ENCODE measurements around the gene KRT78.
"Not testable (repeated sequence)": the region's sequence is repeated elsewhere in the genome, so short reads cannot be mapped to it uniquely, and the experiment has no call there.

Gene KRT78

DNA sequence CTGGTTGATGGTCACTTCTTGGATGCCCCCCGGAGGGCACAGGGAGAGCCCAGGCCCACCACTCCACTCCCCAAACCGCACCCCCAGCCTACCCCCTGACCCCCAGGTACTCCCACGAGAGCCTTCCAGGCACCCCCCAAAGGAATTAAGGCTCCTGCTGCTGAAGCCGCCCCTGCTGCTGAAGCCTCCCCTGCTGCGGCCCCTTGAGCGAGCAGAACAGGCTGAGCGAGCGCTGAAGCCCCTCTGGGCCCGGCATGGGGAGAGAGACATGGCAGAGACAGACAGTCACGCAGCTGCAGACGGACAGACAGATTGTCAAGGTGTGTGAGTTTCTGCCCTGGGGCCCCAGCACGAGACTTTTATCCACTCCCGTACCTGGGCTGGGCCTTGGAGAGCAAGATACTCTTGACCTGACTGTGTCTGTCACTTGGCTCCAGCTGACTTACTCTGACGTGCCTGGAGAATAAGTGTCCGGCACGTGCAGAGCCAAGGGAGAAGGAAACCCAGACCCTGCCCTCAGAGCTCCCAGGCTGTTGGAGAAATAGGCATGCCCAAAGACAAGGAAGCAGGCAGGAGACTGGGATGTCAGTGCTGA, at the start of gene KRT78:
Gene KRT78, minus strand, starts transcription at position 334 of the 595 bp plus-strand sequence. Its CDS starts 64 bp downstream, at position 270.
- no peak for DNase-seq (ENCODE audit: low read depth, low spot score)

GRCh38 chr12:52896190-52897100, 47.7 kb upstream of the KRT78 start:
- DNase-seq (ENCODE audit: low read depth, low spot score), result no peak

- no peak for DNase-seq (ENCODE audit: low read depth, low spot score)
Measured at GRCh38 chr12:52895726-52896189, 47.0 kb upstream of the KRT78 start.

DNA sequence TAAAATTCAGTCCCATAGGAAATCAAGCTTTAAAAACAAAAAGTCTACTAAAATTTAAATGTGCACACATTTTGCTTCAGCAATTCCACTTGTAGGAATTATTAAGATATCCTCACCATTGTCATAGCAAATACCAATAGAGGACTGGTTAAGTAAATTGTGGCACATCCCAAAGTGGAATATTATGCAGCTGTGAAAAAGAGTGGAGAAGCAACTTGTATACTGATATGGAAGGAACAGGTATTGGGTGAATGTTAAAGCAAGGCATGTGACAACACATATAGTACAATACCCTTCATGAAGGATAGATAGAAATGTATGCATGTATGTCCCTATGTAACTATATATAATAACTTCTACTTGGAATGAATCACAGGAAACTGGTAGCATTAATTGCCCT, 44.2 kb upstream of the KRT78 start:
- DNase-seq (ENCODE audit: low read depth, low spot score), result no peak

GRCh38 chr12:52892207-52892852, 43.5 kb upstream of the KRT78 start:
- DNase-seq (ENCODE audit: low read depth, low spot score), result no peak

DNA sequence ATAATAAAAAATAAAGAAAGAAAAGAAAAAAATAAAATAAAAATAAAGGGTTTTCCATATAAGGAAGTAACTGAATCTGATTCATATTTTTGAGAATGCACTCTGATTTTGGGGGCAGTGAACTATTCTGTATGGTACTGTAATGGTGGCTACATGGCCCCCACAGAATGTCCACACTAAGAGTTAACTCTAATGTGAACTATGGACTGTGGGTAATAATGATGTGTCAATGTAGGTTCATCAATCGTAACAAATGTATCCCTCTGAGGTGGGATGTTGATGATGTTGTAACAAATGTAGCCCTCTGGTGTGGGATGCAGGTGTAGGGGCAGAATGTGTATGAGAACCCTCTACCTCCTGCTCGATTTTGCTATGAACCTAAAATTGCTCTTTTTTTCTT, 42.2 kb upstream of the KRT78 start:
- DNase-seq (ENCODE audit: low read depth, low spot score), result no peak

DNA sequence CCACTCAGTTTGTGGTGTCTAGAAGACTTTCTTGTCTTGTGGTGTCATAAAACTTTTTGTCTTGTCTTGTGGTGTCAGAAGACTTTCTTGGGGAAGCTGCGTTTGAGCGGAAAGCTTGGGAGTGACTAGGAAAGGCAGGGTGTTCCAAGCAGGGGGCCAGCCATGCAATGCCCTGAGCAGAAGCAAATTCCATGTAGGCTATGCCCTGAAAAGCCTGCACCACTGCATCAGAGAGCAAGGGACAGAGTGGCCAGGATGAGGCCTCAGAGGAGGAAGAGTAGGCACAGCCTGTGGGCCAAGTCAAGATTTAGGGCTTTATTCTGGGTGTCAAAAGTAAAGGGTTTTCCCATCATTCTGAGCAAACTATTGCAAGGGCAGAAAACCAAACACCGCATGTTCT, 41.6 kb upstream of the KRT78 start:
- DNase-seq (ENCODE audit: low read depth, low spot score), result no peak

DNA sequence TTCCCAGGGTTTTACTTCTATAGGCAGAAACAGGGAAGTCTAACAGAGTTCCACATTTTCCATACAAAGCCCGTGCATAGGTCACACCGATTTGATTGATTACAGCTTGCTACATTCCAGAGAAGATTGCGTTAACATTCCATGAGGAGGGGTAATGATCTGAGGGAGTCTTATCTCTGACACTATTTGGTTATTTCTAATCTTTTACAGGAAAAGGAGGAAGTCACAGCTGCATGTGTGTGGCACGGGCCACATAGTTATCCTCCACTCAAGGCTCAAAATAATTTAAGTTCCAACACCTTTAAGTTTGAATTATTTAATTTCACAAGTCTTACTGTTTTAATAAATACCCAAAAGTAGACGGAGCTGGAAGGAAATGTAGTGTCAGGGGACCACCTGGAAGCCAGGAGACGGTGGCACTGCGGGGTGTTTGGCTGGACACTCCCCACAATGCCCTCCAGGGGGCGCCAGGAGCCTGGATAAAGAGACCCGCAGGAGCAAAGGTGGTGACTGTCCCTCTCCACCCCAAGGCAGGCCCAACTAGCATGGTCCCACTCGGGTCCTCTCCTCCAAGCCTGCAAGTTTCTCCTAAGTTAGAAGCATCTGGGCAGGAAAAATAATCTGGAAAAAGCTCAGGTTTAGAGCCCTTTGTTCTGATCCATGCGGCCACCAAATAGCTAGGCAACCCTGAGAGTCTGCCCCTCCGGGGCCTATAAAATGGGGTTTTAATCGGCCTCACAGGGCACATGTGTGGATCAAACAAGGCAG, 35.9 kb upstream of the KRT78 start:
- DNase-seq (ENCODE audit: low read depth, low spot score), result peak; percentile 60

- DNase-seq (ENCODE audit: low read depth, low spot score), result not testable (repeated sequence)
Measured at GRCh38 chr12:52880499-52880898, 31.7 kb upstream of the KRT78 start.

- DNase-seq (ENCODE audit: low read depth, low spot score), result peak; percentile 28
Measured at GRCh38 chr12:52879394-52880351, 30.9 kb upstream of the KRT78 start.

DNA sequence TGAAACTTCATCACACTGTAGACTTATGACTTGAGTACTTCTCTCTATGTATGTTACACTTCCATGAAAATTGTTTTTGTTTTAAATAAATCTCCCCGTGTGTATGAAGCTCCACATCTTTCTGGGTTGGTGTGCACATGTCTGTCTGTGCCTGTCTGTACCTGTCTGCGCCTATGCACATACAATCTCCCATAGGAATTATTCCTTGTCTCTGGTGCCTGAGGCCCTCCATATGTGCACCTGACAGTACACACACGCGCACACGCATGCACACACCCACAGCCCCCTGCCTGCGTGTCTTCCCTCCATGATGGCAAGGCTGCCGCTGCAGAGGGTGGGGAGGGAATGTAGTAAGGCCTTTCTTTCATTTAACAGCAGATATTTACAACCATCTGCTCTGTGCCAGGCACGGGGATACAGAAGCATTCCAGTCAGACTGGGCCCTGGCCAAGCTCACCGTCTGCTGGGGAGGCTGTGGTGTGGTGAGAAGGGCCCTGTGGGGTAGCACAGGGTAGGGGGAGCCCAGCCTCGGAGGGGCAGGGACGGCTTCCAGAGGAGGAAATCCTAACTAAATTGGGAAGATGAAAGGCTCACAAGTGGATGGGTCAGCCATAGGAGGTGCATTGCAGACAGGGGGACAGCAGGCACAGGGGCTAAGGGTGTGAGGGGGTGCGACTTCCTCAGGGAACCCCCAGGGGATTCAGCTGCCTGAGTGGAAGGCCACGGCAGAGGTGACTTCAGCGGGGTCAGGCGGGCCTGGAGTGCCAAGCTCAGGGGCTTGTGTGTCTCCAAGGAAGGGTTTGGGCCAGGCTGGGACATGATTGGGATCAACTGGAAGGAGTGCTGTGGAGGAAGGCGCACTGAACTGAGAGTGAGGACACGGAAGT, 30.0 kb upstream of the KRT78 start:
- DNase-seq (ENCODE audit: low read depth, low spot score), result no peak

DNA sequence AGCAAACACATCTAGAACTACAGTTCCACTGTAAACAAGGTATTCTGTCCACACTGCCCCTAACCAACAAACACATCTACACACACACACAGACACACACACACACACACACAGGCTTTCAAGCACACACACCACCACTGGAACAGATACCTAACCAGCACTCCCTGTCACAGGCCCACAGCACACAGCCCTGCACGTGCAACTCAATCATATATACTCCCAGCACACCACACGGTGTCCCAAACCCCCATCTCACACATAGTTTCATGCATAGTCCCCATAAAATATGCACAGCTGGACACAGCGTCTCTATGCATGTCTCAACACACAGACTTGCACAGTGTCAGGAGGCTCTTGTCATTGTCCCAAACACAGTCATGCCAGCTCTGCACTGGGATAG, 28.4 kb upstream of the KRT78 start:
- no peak for DNase-seq (ENCODE audit: low read depth, low spot score)

DNA sequence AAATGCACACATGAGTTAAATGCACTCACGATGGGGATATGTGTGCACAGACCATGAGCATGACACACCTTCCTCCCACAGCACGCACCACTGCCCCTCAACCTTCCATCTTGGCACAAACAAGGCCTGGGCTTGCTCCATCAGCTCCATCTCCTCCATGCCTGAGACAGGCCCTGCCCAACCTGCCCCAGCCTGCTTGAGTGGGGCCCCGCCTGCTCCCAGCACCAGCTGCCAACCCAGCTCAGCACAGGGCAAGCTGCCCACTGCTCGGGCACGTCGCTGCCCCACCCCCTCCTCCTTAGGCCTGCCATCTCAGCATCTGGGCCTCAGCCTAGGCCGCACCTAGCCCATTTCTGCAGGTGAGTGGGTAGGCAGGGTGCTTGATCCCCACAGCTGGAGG, 27.6 kb upstream of the KRT78 start:
- DNase-seq (ENCODE audit: low read depth, low spot score), result no peak

- DNase-seq (ENCODE audit: low read depth, low spot score), result no peak
Measured at GRCh38 chr12:52874573-52875435, 26.0 kb upstream of the KRT78 start.

- no peak for DNase-seq (ENCODE audit: low read depth, low spot score)
Measured at GRCh38 chr12:52873832-52874572, 25.2 kb upstream of the KRT78 start.

DNA sequence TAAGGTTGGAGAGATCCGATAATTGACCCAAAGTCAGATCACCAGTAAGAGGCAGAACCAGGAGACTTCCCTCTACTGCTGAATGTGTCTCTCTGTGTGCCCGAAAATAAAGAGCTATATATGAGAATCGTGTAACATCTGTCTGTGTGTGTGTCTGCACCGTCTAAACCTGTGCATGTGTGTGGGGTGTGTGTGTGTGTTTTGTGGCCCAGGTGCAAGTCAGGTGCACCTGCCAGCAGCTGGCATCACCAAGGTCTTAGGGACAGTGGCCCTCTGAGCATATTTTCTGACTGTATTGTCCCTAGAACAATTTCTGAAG, 24.7 kb upstream of the KRT78 start:
- no peak for DNase-seq (ENCODE audit: low read depth, low spot score)

- no peak for DNase-seq (ENCODE audit: low read depth, low spot score)
Measured at GRCh38 chr12:52872644-52873389, 24.0 kb upstream of the KRT78 start.
